BJ (cell line): ENCODE measurements around the gene CDK10. TPM values are rescaled to one million over a fixed set of nuclear protein-coding genes. Genes with fewer than 3 reads are reported as not detected.
"Not testable (repeated sequence)": the region's sequence is repeated elsewhere in the genome, so short reads cannot be mapped to it uniquely, and the experiment has no call there.

Experiments
- CTCF ChIA-PET: fragments of 350-600 bp; formaldehyde crosslinking; extraction: SDS; loops from one replicate; lab custom pipeline; 2021; ENCODE audit warnings: antibody characterized with exemption, inconsistent platforms; lab: Yijun Ruan, JAX
- POLR2A ChIA-PET: fragments of 300-600 bp; sonication (Branson Sonifier 250); formaldehyde crosslinking; extraction: SDS; loops from one replicate; lab custom pipeline; 2021; ENCODE audit warnings: antibody characterized with exemption; lab: Charles Lee
- DNase-seq: peaks from one replicate; pipeline ENCODE4 v3.0.0-alpha.2; 2011; ENCODE audit warnings: low read depth
- H3K27me3 ChIP-seq: 2 replicates; pipeline ENCODE4 v1.6.0; 2011; ENCODE audit warnings: low read length; ENCODE audit not compliant: control insufficient read depth, insufficient read depth
- H3K36me3 ChIP-seq: 2 replicates; pipeline ENCODE4 v1.5.1; 2011; ENCODE audit warnings: low read length; ENCODE audit not compliant: control insufficient read depth, insufficient read depth
- H3K4me3 ChIP-seq: 2 replicates; pipeline ENCODE4 v1.5.1; 2011; ENCODE audit warnings: low read depth, mild to moderate bottlenecking, control low read depth, low read length
- CTCF ChIP-seq: IDR thresholded peaks from 2 replicates; pipeline ENCODE4 v1.5.1; 2011; ENCODE audit warnings: low read depth, mild to moderate bottlenecking, control low read depth, inconsistent platforms, low read length, moderate library complexity; ENCODE audit not compliant: insufficient read depth
- polyA plus RNA-seq: library from polyadenylated mRNA; depleted of rRNA; stranded (reverse); fragments of >200 nt; gene quantifications from 2 replicates; pipeline ENCODE4 v1.2.3, GENCODE V29; 2011

The CDK10 gene
- polyA plus RNA-seq, 1 experiment = 56.0 TPM

- CTCF ChIA-PET = interaction anchor here (0.6 to 0.8 kb wide), 2 partner anchors 11 to 400 kb away, joined by 3 to 6 read pairs; no protein-coding TSS in a partner anchor
- TF ChIP-seq CTCF = no peak
- POLR2A ChIA-PET = no interaction called here
- H3K4me3 ChIP-seq = no peak overlapping the region
- no peaks in the 10 kb centered on the region for H3K27me3 ChIP-seq
- H3K36me3 ChIP-seq = peaks cover 25% of the 10 kb centered on the region
- DNase-seq = no peak
Observed at GRCh38 chr16:89689142-89689541, 2.7 kb downstream of the CDK10 start.

- peaks cover 28% of the 10 kb centered on the region for H3K36me3 ChIP-seq
- CTCF ChIA-PET = interaction anchor here (0.6 to 0.8 kb wide), 2 partner anchors 10 to 401 kb away, joined by 3 to 6 read pairs; no protein-coding TSS in a partner anchor
- DNase-seq, H3K4me3 ChIP-seq, POLR2A ChIA-PET, H3K27me3 ChIP-seq: not testable (repeated sequence)
Observed at GRCh38 chr16:89689621-89690020, 3.1 kb downstream of the CDK10 start.

- H3K27me3 ChIP-seq = no peaks in the 10 kb centered on the region
- ChIA-PET POLR2A (no interaction called here), CTCF (interaction anchor here (0.9 kb wide), 1 partner anchor 10 kb away, joined by 3 read pairs; no protein-coding TSS in a partner anchor)
- peaks cover 32% of the 10 kb centered on the region for H3K36me3 ChIP-seq
- no peak overlapping the region for H3K4me3 ChIP-seq
- TF ChIP-seq CTCF = no peak
- DNase-seq = no peak
Observed at GRCh38 chr16:89690392-89690901, 4.0 kb downstream of the CDK10 start.

GRCh38 chr16:89691231-89691985, 4.9 kb downstream of the CDK10 start:
- CTCF ChIA-PET = interaction anchor here (0.9 kb wide), 1 partner anchor 9 kb away, joined by 3 read pairs; no protein-coding TSS in a partner anchor
- Histone ChIP-seq H3K4me3 (no peak overlapping the region), H3K36me3 (peaks cover 37% of the 10 kb centered on the region), H3K27me3 (no peaks in the 10 kb centered on the region)
- POLR2A ChIA-PET = no interaction called here
- no peak for TF ChIP-seq CTCF
- DNase-seq = no peak

GRCh38 chr16:89691986-89692569, 5.6 kb downstream of the CDK10 start:
- ChIA-PET POLR2A (no interaction called here), CTCF (no interaction called here)
- no peak for TF ChIP-seq CTCF
- no peaks in the 10 kb centered on the region for H3K27me3 ChIP-seq
- DNase-seq = no peak
- H3K36me3 ChIP-seq = peaks cover 41% of the 10 kb centered on the region
- no peak overlapping the region for H3K4me3 ChIP-seq
